Bronchial epithelial cell (primary cell): ENCODE data around the gene STAG1. TPM values are rescaled to one million over a fixed set of nuclear protein-coding genes. Genes with fewer than 3 reads are reported as not detected.
"Not testable (repeated sequence)": the region's sequence is repeated elsewhere in the genome, so short reads cannot be mapped to it uniquely, and the experiment has no call there.

Experiments
- DNase-seq: peaks from one replicate; pipeline ENCODE4 v3.0.0-alpha.2; 2010; ENCODE audit warnings: low read depth
- FAIRE-seq: peaks from 2 replicates; lab custom pipeline; 2011; peaks lifted over from hg19 to GRCh38; lab: Jason Lieb, UNC
- H3K27me3 ChIP-seq: 2 replicates; pipeline ENCODE4 v1.5.1; 2011; ENCODE audit warnings: low read length; ENCODE audit not compliant: control insufficient read depth, insufficient read depth
- H3K36me3 ChIP-seq: 2 replicates; pipeline ENCODE4 v1.5.1; 2011; ENCODE audit warnings: low read length; ENCODE audit not compliant: control insufficient read depth, insufficient read depth
- H3K4me3 ChIP-seq: 2 replicates; pipeline ENCODE4 v1.5.1; 2011; ENCODE audit warnings: mild to moderate bottlenecking, low read depth, low read length, control low read depth
- CTCF ChIP-seq: IDR thresholded peaks from 2 replicates; pipeline ENCODE4 v1.5.1; 2011; ENCODE audit warnings: mild to moderate bottlenecking, moderate library complexity, low read length, control low read depth, inconsistent platforms; ENCODE audit not compliant: insufficient read depth, severe bottlenecking
- total RNA-seq: library from RNA; depleted of rRNA; stranded (reverse); fragments of >200 nt; gene quantifications from 2 replicates; pipeline ENCODE4 v1.2.1, GENCODE V29; 2014

The STAG1 gene
- total RNA-seq, 1 donor from 2014 or later, result 26.3 TPM

GRCh38 chr3:136612512-136612911 lies 139.7 kb downstream of the STAG1 start:
- DNase-seq, result no peak
- Histone ChIP-seq H3K36me3 (no peaks in the 10 kb centered on the region), H3K4me3 (no peak overlapping the region), H3K27me3 (no peaks in the 10 kb centered on the region)
- TF ChIP-seq CTCF, result no peak
- no peak for FAIRE-seq

GRCh38 chr3:136606990-136607389 lies 145.2 kb downstream of the STAG1 start:
- no peaks in the 10 kb centered on the region for H3K36me3 ChIP-seq
- no peak for TF ChIP-seq CTCF
- no peaks in the 10 kb centered on the region for H3K27me3 ChIP-seq
- DNase-seq (no peak), FAIRE-seq (no peak)
- H3K4me3 ChIP-seq, result no peak overlapping the region

GRCh38 chr3:136606216-136606615 lies 146.0 kb downstream of the STAG1 start:
- H3K36me3 ChIP-seq, FAIRE-seq, DNase-seq, H3K4me3 ChIP-seq, H3K27me3 ChIP-seq: not testable (repeated sequence)

- Histone ChIP-seq H3K27me3 (no peaks in the 10 kb centered on the region), H3K36me3 (no peaks in the 10 kb centered on the region), H3K4me3 (no peak overlapping the region)
- FAIRE-seq (no peak), DNase-seq (peak; percentile 9)
- TF ChIP-seq CTCF, result no peak
Measured at GRCh38 chr3:136604961-136605360, 147.2 kb downstream of the STAG1 start.

GRCh38 chr3:136602818-136603217 lies 149.4 kb downstream of the STAG1 start:
- FAIRE-seq, result no peak
- no peak for TF ChIP-seq CTCF
- Histone ChIP-seq H3K27me3 (no peaks in the 10 kb centered on the region), H3K4me3 (no peak overlapping the region), H3K36me3 (no peaks in the 10 kb centered on the region)
- peak; percentile 15 for DNase-seq

GRCh38 chr3:136595913-136596697 lies 156.1 kb downstream of the STAG1 start:
- no peaks in the 10 kb centered on the region for H3K27me3 ChIP-seq
- no peak overlapping the region for H3K4me3 ChIP-seq
- TF ChIP-seq CTCF, result no peak
- DNase-seq (no peak), FAIRE-seq (no peak)
- no peaks in the 10 kb centered on the region for H3K36me3 ChIP-seq
